DMS79 (cell line): ENCODE data around the gene RAMAC.
A peak's percentile ranks its signal among the peaks of the same experiment; 100 is the strongest.
"Not testable (repeated sequence)": the region's sequence is repeated elsewhere in the genome, so short reads cannot be mapped to it uniquely, and the experiment has no call there.

Source experiments
- DNase-seq: peaks from one replicate; lab custom pipeline; 2025; lab: John Stamatoyannopoulos, UW

The RAMAC gene

GRCh38 chr15:82985688-82986441, at the start of gene RAMAC:
TSS of gene RAMAC (plus strand) at chr15:82986210. CDS start at chr15:82989019, 2,809 bp downstream.
- peak; percentile 93 for DNase-seq

- no peak for DNase-seq
Observed at GRCh38 chr15:82936966-82937711, 48.9 kb upstream of the RAMAC start.

DNA sequence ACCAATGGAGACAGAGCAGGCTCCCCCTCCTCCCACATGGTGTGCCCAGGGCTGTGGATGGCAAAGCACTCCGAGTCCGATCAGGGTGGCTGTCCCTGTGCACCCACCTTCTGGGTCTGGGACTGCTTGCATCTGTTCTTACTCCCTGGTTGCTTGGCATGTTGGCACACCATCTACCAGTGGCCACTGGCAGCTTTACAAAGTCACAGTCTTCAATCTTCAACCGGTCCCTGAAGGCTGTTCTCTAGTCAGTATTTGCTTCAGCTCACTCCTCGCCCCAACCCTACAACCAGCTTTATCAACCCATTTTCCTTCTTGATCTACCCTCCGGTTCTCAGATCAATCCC, 48.3 kb upstream of the RAMAC start:
- DNase-seq: no peak

DNA sequence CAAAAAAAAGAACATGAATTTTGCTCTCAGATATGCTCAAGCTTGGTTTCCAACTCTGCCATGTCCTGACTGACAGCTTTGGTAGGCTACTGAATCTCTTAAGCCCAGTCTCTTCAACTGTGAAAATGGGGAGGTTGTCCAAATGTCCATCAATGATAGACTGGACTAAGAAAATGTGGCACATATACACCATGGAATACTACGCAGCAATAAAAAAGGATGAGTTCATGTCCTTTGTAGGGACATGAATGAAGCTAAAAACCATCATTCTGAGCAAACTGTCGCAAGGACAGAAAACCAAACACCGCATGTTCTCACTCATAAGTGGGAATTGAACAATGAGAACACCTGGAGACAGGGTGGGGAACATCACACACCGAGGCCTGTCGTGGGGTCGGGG, 46.3 kb upstream of the RAMAC start:
- not testable (repeated sequence) for DNase-seq

- no peak for DNase-seq
Observed at GRCh38 chr15:82942691-82943090, 43.3 kb upstream of the RAMAC start.

DNA sequence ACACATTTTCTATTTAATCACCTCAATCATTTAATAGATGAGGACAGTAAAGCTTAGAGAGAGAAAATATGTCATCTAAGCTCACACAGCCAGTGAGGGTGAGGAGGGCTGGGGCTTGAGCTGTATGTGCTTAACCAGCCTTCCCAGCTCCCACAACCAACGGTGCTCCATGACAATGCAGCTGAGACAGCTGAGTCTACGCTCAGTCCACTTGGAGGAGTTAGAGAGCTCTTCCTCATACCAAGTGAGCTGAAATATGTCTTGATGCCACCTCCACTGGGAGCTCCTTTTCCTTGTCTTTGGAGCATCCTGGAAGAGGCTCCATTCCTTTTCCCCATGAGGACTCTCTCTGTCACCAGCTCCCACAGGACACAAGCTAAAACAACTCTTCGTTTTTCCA, 42.8 kb upstream of the RAMAC start:
- DNase-seq: no peak

DNA sequence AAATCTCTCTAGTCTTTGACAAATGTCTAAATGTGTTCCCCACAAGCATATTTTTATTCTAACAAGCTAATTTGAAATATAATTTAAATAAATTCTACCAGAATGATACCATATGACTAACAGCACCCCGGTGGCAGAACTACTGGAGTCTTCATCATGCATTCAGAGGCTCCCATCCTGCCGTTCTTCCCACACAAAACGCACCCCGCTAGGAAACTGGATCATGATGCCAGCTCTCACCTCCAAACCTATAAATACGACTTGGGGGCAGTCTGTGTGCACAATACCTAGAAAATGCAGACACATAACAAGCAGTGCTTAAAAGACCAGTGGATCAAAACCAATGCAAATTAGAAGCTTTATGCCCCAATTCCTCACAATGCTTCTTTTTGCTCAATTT, 42.0 kb upstream of the RAMAC start:
- DNase-seq: peak; percentile 31

DNA sequence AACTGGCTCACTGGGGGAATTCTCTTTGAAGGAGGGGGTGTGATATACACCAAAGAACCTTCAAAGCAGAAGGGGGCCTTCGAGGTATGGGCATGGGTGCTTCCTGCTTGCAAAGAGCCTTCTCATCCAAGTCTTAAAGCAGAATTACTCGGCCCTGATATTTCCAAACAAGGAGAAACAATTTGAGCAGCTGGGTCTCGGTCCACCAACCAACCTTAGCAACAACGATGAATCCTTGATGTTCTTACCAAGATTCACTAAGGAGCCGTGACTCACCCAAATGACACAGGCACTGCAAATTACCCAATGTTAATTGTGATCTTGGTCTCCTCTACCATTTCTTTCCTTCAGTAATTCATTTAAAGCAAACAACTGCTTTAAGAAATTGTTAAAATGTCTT, 41.2 kb upstream of the RAMAC start:
- peak; percentile 70 for DNase-seq

DNA sequence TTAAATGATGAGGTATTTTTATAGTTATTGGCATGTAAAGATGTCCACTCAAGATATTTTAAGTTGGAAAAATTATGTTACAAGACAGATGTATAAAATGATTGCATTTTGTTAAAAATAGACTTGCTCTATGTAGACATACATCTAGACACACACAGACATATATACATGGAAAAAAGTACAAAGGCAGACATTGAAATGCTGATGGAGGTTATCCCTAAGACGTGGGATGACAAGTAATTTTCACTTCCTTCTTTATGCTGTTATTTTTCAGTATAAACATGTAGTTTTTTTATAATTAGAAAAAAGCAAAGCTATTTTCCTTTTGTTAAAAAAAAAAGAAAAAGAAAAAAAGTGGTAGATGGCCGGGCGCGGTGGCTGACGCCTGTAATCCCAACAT, 40.7 kb upstream of the RAMAC start:
- DNase-seq: no peak

GRCh38 chr15:82946155-82946701, 39.8 kb upstream of the RAMAC start:
- no peak for DNase-seq

- no peak for DNase-seq
Observed at GRCh38 chr15:82950295-82950694, 35.7 kb upstream of the RAMAC start.

- DNase-seq: no peak
Observed at GRCh38 chr15:82950746-82951370, 35.2 kb upstream of the RAMAC start.

- DNase-seq: no peak
Observed at GRCh38 chr15:82951472-82952157, 34.4 kb upstream of the RAMAC start.

- DNase-seq: no peak
Observed at GRCh38 chr15:82952158-82953081, 33.6 kb upstream of the RAMAC start, which contains the start of gene HOMER2. TSS of gene HOMER2 (minus strand) at chr15:82952720. CDS start at chr15:82952535, 185 bp downstream.

DNA sequence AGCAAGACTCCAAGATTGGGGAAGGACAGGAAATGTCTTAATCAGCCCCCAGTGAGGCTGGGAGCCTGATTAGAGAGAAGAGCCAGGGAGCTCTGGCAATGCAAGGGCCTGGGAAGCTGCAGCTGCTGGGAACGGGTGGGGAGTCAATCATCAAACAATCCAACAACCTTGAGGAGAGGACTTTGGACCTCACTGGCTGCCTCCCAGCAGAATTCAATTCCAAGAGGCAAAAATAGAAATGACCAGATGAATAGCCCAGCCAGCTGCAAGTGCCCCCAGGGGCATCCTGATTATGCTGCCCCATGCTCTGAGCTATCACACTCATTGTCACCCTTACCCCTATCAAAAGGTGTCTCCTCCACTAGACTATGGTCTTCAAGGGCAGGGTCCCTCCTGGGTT, 27.4 kb upstream of the RAMAC start:
- DNase-seq: no peak

- no peak for DNase-seq
Observed at GRCh38 chr15:82959423-82959822, 26.6 kb upstream of the RAMAC start.

DNA sequence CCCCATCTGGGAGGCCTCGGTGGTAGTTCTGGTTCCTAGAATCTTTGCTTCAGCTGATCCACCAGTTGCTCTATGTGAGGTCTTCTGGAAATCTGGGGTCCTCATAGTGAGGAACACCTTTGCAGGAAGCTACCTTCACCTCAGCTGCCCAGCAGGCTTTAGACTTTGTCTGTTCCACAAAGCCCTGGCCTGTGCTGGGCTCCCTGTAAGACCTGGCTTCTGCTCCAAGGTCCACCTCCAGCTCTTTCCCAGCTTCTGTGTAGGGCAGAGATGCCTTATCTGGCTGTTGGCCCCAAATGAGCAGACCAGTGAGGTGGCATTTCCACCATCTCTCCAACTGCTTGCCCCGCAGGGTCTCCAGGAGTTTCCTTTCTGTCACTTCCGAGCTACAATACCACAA, 25.2 kb upstream of the RAMAC start:
- DNase-seq: no peak

DNA sequence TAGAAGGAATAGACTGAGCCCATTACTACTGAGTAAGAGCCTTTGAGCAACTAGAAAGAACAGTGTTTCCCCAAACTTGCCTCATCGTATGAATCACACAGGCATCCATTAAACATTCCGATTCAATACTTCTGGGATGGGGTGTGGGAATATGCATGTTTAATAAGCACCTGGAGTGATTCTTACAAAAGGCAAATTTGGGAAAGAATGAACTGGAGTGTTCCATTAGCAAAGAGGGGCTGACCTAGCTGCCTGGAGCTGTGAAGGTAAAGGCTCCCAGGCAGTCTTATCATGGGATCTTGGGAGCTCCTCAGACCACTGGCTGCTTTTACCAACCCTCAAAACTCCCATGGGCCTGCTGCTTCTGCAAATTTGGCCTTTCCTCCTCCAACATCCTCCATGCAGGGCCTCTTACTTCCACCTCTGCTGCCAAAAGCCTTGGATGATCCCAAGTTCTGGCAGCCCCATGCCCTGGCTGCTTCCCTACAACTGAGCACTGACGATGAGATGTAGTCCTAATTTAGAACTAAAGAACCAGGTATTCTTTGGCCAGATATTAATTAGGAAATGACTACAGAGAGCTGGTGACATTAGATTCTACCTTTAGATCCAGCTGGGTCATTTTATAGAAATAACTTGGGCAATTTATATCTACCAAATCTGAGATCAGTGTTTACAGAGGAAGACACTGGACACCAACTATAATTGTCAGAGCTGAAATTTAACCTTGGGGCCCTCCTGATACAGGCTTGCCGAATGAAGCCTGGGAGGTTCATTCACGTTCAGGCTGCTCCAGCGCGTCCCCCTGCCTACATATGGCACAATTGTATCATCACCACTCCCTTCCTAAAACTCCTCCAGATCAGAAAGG, 22.3 kb upstream of the RAMAC start:
- DNase-seq: no peak

GRCh38 chr15:82964890-82965289, 21.1 kb upstream of the RAMAC start:
- DNase-seq: no peak

- DNase-seq: no peak
Observed at GRCh38 chr15:82966671-82967071, 19.3 kb upstream of the RAMAC start.
